ENCODE measurements around the gene PKD1L1.

DNA sequence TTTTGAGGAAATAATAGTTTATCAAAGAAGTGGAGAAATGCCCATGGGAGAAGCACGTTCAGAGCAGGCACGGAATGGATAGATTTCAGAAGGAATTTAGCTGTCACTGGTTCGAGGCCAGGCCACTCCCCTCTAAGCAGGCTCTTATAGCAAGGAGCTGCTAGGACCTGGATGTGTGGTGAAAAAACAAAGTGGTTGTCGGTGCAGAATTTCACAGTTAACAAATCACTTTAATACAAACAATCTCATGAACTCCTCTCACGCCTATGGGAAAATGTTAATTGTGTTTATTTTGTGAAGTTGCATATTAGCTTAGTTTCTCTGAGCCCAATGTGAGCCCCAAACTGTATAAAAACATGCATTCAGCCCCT, 176.3 kb downstream of the PKD1L1 start:
- TF ChIP-seq CTCF (IDR thresholded peaks at IDR 0.05) (no peak), POLR2A (IDR thresholded peaks at IDR 0.05) (no peak)

Data from adrenal gland (tissue), 5 donors.